ENCODE measurements around the gene ZNF70. TPM values are rescaled to one million over a fixed set of nuclear protein-coding genes. Genes with fewer than 3 reads are reported as not detected.

The ZNF70 gene
- polyA plus RNA-seq, 4 donors, result 0.27 to 3.7 (median 0.98) TPM; not detected in 1

DNA sequence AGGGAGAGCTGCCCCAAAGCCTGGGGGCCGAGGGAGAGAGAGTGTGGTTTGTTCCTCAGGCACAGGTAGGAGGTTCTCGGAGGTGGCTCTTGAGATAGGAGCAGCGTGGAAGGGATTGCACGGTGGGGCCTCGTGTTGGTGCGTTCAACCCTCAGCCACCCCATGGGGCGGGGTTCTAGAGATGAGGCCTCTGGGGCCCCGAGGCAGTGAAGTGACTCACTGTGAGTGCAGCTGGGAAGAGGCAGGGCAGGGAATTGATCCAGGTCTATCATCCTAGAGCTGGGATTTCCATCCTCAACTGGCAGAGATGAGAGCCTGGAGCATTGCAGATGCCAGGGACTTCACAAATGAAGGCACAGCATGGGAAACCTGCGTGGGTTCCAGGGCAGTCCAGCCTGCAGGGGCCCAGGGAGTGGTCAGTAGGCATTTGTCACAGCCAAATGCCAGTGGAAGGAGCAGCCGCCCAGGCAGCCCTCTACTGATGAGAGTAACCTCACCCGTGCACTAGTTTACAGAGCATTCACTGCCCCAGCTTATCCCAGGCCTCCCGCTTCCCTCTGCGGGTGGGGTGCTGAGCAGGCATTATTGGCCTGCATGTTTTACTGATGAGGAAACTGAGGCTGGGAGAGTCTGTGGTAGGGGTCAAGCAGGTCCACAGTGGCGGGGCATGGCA is 30.7 kb upstream of the ZNF70 start:
- 73 to 79% (median 75%) methylated on average over 14 of the region's 14 CpGs for WGBS, 3 donors
- H3K27me3 ChIP-seq (ENCODE audit: control insufficient read depth in 3 of 3, insufficient read depth in 3 of 3, low read length in 3 of 3), result no peaks in the 10 kb centered on the region
- DNase-seq (peak in 1 of 2 donors; percentile 79), FAIRE-seq (no peak)
- peaks cover 0 to 64% (median 2%) of the 10 kb centered on the region in 3 donors for H3K4me1 ChIP-seq (ENCODE audit: control insufficient read depth in 3 of 3, insufficient read depth in 2 of 3, low read depth in 1 of 3, low read length in 2 of 3)
- H3K36me3 ChIP-seq (ENCODE audit: control insufficient read depth in 3 of 3, insufficient read depth in 2 of 3, low read depth in 1 of 3, low read length in 3 of 3), result peaks cover 0 to 23% (median 0%) of the 10 kb centered on the region in 3 donors
- H3K9me3 ChIP-seq (ENCODE audit: control insufficient read depth in 2 of 2, insufficient read depth in 1 of 2, low read depth in 1 of 2, low read length in 1 of 2), result no peaks in the 10 kb centered on the region
- no peak overlapping the region for H3K4me3 ChIP-seq (ENCODE audit: low read depth in 1 of 3, low read length in 3 of 3)
- peak overlapping the region in 1 of 3 donors; percentile 62 for H3K27ac ChIP-seq (ENCODE audit: low read depth in 1 of 3, low read length in 2 of 3)

GRCh38 chr22:23781065-23781464 is 30.2 kb upstream of the ZNF70 start:
- H3K9me3 ChIP-seq (ENCODE audit: control insufficient read depth in 2 of 2, insufficient read depth in 1 of 2, low read depth in 1 of 2, low read length in 1 of 2), result no peaks in the 10 kb centered on the region
- peaks cover 0 to 23% (median 0%) of the 10 kb centered on the region in 3 donors for H3K36me3 ChIP-seq (ENCODE audit: control insufficient read depth in 3 of 3, insufficient read depth in 2 of 3, low read depth in 1 of 3, low read length in 3 of 3)
- no peak overlapping the region for H3K4me3 ChIP-seq (ENCODE audit: low read depth in 1 of 3, low read length in 3 of 3)
- H3K27ac ChIP-seq (ENCODE audit: low read depth in 1 of 3, low read length in 2 of 3), result peak overlapping the region in 1 of 3 donors; percentile 62
- FAIRE-seq (no peak), DNase-seq (no peak)
- H3K27me3 ChIP-seq (ENCODE audit: control insufficient read depth in 3 of 3, insufficient read depth in 3 of 3, low read length in 3 of 3), result no peaks in the 10 kb centered on the region
- 86 to 94% (median 91%) methylated on average over 15 of the region's 15 CpGs for WGBS, 3 donors
- H3K4me1 ChIP-seq (ENCODE audit: control insufficient read depth in 3 of 3, insufficient read depth in 2 of 3, low read depth in 1 of 3, low read length in 2 of 3), result peaks cover 0 to 58% (median 2%) of the 10 kb centered on the region in 3 donors

DNA sequence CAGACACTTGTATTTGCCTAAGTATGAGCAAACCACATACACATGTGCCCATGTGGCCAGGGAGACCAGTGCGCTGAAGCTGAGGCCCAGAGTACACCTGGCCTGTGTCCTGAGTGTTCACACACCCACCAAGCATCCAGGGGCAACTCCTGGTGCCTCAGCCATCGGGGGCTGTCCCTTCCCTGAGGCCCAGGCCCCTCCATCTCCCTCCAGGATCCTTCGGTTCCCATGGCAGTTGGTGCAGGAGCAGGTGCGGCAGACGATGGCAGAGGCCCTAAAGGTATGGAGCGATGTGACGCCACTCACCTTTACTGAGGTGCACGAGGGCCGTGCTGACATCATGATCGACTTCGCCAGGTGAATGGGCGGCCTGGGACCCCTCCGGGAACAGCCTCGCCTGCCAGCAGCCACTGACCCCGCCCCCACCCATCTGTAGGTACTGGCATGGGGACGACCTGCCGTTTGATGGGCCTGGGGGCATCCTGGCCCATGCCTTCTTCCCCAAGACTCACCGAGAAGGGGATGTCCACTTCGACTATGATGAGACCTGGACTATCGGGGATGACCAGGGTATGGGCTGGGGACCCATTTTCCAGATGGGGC is 29.3 kb upstream of the ZNF70 start:
- no peaks in the 10 kb centered on the region for H3K27me3 ChIP-seq (ENCODE audit: control insufficient read depth in 3 of 3, insufficient read depth in 3 of 3, low read length in 3 of 3)
- peaks cover 0 to 58% (median 2%) of the 10 kb centered on the region in 3 donors for H3K4me1 ChIP-seq (ENCODE audit: control insufficient read depth in 3 of 3, insufficient read depth in 2 of 3, low read depth in 1 of 3, low read length in 2 of 3)
- H3K27ac ChIP-seq (ENCODE audit: low read depth in 1 of 3, low read length in 2 of 3), result no peak overlapping the region
- 84 to 93% (median 90%) methylated on average over 20 of the region's 20 CpGs for WGBS, 3 donors
- no peak for DNase-seq
- no peak for FAIRE-seq
- no peak overlapping the region for H3K4me3 ChIP-seq (ENCODE audit: low read depth in 1 of 3, low read length in 3 of 3)
- H3K9me3 ChIP-seq (ENCODE audit: control insufficient read depth in 2 of 2, insufficient read depth in 1 of 2, low read depth in 1 of 2, low read length in 1 of 2), result no peaks in the 10 kb centered on the region
- peaks cover 0 to 23% (median 0%) of the 10 kb centered on the region in 3 donors for H3K36me3 ChIP-seq (ENCODE audit: control insufficient read depth in 3 of 3, insufficient read depth in 2 of 3, low read depth in 1 of 3, low read length in 3 of 3)

DNA sequence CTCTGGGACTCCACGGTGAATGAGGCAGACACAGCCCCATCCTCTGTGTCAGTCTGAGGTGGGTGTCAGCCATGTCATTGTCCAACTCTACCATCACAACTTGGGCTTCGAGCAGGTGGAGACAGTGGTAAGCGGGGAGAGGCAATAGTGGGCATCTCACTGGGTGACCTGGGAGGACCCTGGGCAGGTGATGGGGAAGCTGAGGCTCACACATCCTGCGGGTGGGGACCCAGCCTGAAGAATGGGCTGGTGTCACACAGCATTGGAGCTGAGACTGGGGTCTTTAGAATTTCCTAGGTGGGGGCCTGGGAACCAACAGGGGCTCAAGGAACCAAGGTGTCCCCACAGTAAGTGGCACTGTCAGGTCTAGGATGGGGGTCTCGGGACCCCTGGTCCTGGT is 28.8 kb upstream of the ZNF70 start:
- no peak for FAIRE-seq
- Histone ChIP-seq H3K27ac (ENCODE audit: low read depth in 1 of 3, low read length in 2 of 3) (no peak overlapping the region), H3K4me1 (ENCODE audit: control insufficient read depth in 3 of 3, insufficient read depth in 2 of 3, low read depth in 1 of 3, low read length in 2 of 3) (peaks cover 0 to 63% (median 2%) of the 10 kb centered on the region in 3 donors), H3K4me3 (ENCODE audit: low read depth in 1 of 3, low read length in 3 of 3) (no peak overlapping the region), H3K9me3 (ENCODE audit: control insufficient read depth in 2 of 2, insufficient read depth in 1 of 2, low read depth in 1 of 2, low read length in 1 of 2) (no peaks in the 10 kb centered on the region), H3K27me3 (ENCODE audit: control insufficient read depth in 3 of 3, insufficient read depth in 3 of 3, low read length in 3 of 3) (peaks cover 0 to under 1% (median 0%) of the 10 kb centered on the region in 3 donors), H3K36me3 (ENCODE audit: control insufficient read depth in 3 of 3, insufficient read depth in 2 of 3, low read depth in 1 of 3, low read length in 3 of 3) (peaks cover 0 to 23% (median 0%) of the 10 kb centered on the region in 3 donors)
- DNase-seq, result no peak
- 88 to 90% (median 88%) methylated on average over 5 of the region's 5 CpGs for WGBS, 3 donors

- Histone ChIP-seq H3K36me3 (ENCODE audit: control insufficient read depth in 3 of 3, insufficient read depth in 2 of 3, low read depth in 1 of 3, low read length in 3 of 3) (peaks cover 0 to 23% (median 0%) of the 10 kb centered on the region in 3 donors), H3K9me3 (ENCODE audit: control insufficient read depth in 2 of 2, insufficient read depth in 1 of 2, low read depth in 1 of 2, low read length in 1 of 2) (no peaks in the 10 kb centered on the region), H3K4me3 (ENCODE audit: low read depth in 1 of 3, low read length in 3 of 3) (no peak overlapping the region), H3K27me3 (ENCODE audit: control insufficient read depth in 3 of 3, insufficient read depth in 3 of 3, low read length in 3 of 3) (peaks cover 0 to 3% (median 0%) of the 10 kb centered on the region in 3 donors), H3K27ac (ENCODE audit: low read depth in 1 of 3, low read length in 2 of 3) (peak overlapping the region in 1 of 3 donors; percentile 39), H3K4me1 (ENCODE audit: control insufficient read depth in 3 of 3, insufficient read depth in 2 of 3, low read depth in 1 of 3, low read length in 2 of 3) (peaks cover 0 to 59% (median 0%) of the 10 kb centered on the region in 3 donors)
- WGBS, 3 donors, result 89 to 93% (median 93%) methylated on average over 15 to 16 of the region's 16 CpGs
- FAIRE-seq, result no peak
- DNase-seq, result no peak
Observed at GRCh38 chr22:23779083-23779482, 28.2 kb upstream of the ZNF70 start.

GRCh38 chr22:23778577-23778900 is 27.6 kb upstream of the ZNF70 start:
- H3K9me3 ChIP-seq (ENCODE audit: control insufficient read depth in 2 of 2, insufficient read depth in 1 of 2, low read depth in 1 of 2, low read length in 1 of 2), result no peaks in the 10 kb centered on the region
- peaks cover 0 to 20% (median 0%) of the 10 kb centered on the region in 3 donors for H3K36me3 ChIP-seq (ENCODE audit: control insufficient read depth in 3 of 3, insufficient read depth in 2 of 3, low read depth in 1 of 3, low read length in 3 of 3)
- FAIRE-seq, result no peak
- peak overlapping the region in 1 of 3 donors; percentile 39 for H3K27ac ChIP-seq (ENCODE audit: low read depth in 1 of 3, low read length in 2 of 3)
- H3K27me3 ChIP-seq (ENCODE audit: control insufficient read depth in 3 of 3, insufficient read depth in 3 of 3, low read length in 3 of 3), result peaks cover 0 to 8% (median 0%) of the 10 kb centered on the region in 3 donors
- WGBS, 3 donors, result 73 to 84% (median 79%) methylated on average over 3 of the region's 3 CpGs
- peaks cover 0 to 54% (median 0%) of the 10 kb centered on the region in 3 donors for H3K4me1 ChIP-seq (ENCODE audit: control insufficient read depth in 3 of 3, insufficient read depth in 2 of 3, low read depth in 1 of 3, low read length in 2 of 3)
- peak in 1 of 2 donors; percentile 61 for DNase-seq
- H3K4me3 ChIP-seq (ENCODE audit: low read depth in 1 of 3, low read length in 3 of 3), result no peak overlapping the region

DNA sequence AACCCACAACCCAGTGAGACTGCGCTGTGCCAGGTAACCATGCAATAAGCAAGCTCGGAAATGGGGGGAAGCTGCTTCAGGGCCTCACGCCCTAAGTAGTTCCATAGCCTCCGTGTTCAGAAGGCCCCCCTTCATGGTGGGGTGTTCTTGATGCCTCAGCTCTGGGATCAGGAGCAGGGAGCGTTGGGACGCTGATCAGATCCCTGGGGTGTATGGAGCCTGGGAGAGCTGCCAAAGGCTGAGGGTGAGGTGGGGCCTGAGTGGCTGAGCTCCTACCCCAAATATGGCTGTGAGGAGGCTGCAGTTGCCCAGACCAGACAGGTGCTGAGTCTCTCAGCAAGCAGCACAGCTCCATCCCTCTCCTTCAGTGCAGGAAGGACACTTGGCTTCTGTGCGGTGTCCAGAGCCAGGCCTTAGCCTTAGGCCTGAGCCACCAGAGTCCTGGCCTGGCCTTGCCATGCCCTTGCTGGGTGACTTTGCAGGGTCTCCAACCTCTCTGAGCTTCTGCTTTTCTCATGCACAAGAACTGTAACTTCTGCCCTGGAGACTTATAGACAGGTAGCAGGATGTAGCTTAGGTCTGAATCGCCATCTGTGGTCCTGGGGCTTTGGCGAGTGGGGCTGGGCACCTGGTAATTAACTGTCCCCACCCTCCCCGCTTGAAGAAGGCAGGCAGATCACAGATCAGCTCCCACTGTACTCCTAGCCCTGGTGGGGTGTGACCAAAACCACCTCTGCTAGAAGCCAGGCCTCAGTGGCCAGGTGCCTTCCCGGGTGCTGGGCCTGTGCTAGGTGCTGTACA is 27.1 kb upstream of the ZNF70 start:
- H3K27me3 ChIP-seq (ENCODE audit: control insufficient read depth in 3 of 3, insufficient read depth in 3 of 3, low read length in 3 of 3), result peaks cover 0 to 14% (median 0%) of the 10 kb centered on the region in 3 donors
- no peaks in the 10 kb centered on the region for H3K9me3 ChIP-seq (ENCODE audit: control insufficient read depth in 2 of 2, insufficient read depth in 1 of 2, low read depth in 1 of 2, low read length in 1 of 2)
- FAIRE-seq, result no peak
- peak overlapping the region in 1 of 3 donors; percentile 39 for H3K27ac ChIP-seq (ENCODE audit: low read depth in 1 of 3, low read length in 2 of 3)
- H3K4me3 ChIP-seq (ENCODE audit: low read depth in 1 of 3, low read length in 3 of 3), result no peak overlapping the region
- H3K4me1 ChIP-seq (ENCODE audit: control insufficient read depth in 3 of 3, insufficient read depth in 2 of 3, low read depth in 1 of 3, low read length in 2 of 3), result peaks cover 0 to 52% (median 0%) of the 10 kb centered on the region in 3 donors
- peaks cover 0 to 16% (median 0%) of the 10 kb centered on the region in 3 donors for H3K36me3 ChIP-seq (ENCODE audit: control insufficient read depth in 3 of 3, insufficient read depth in 2 of 3, low read depth in 1 of 3, low read length in 3 of 3)
- 78 to 81% (median 80%) methylated on average over 11 of the region's 11 CpGs for WGBS, 3 donors
- no peak for DNase-seq

DNA sequence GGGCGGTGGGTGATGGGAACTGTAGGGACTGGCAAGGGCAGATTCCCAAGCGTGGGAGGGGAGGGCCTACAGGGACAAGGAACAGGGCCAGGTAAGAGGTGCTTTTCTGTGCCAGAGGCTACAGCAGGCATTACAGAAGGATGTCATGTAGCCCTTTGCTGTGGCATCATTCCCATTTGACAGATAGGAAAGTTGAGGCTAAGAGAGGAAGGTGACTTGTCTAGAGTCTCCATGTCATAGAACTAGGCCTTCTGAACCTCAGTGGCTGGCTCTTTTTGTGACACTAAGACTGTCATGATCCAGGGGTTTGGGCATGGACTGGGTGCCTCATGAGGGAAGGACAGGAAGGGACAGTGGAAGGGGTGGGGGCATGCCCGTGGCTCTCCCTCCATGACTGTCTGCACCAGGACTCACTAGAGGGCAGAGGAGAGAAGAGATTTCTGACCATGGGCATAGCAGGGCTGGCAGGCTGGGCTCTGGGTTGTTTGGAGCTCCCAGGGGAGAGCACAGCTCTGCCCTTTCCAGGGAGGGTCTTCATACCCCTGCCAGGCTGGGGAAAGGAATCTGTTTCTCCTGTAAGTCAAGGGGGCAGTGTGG is 25.0 kb upstream of the ZNF70 start:
- Histone ChIP-seq H3K9me3 (ENCODE audit: control insufficient read depth in 2 of 2, insufficient read depth in 1 of 2, low read depth in 1 of 2, low read length in 1 of 2) (no peaks in the 10 kb centered on the region), H3K27ac (ENCODE audit: low read depth in 1 of 3, low read length in 2 of 3) (no peak overlapping the region), H3K27me3 (ENCODE audit: control insufficient read depth in 3 of 3, insufficient read depth in 3 of 3, low read length in 3 of 3) (peaks cover 0 to 14% (median 0%) of the 10 kb centered on the region in 3 donors), H3K36me3 (ENCODE audit: control insufficient read depth in 3 of 3, insufficient read depth in 2 of 3, low read depth in 1 of 3, low read length in 3 of 3) (peaks cover 0 to 15% (median 0%) of the 10 kb centered on the region in 3 donors), H3K4me3 (ENCODE audit: low read depth in 1 of 3, low read length in 3 of 3) (no peak overlapping the region), H3K4me1 (ENCODE audit: control insufficient read depth in 3 of 3, insufficient read depth in 2 of 3, low read depth in 1 of 3, low read length in 2 of 3) (peaks cover 0 to 41% (median 2%) of the 10 kb centered on the region in 3 donors)
- WGBS, 3 donors, result 74 to 76% (median 75%) methylated on average over 3 of the region's 3 CpGs
- DNase-seq (no peak), FAIRE-seq (no peak)
